ENCODE data around the gene MUC7. TPM values are rescaled to one million over a fixed set of nuclear protein-coding genes. Genes with fewer than 3 reads are reported as not detected.
"Not testable (repeated sequence)": the region's sequence is repeated elsewhere in the genome, so short reads cannot be mapped to it uniquely, and the experiment has no call there.

The MUC7 gene
- polyA plus RNA-seq (2012; ENCODE audit: insufficient read depth, insufficient read length): not detected

GRCh38 chr4:70471897-70472296 lies at the start of gene MUC7:
MUC7 (plus strand) TSS chr4:70472197; CDS start chr4:70474022, 1,825 bp downstream.
- DNase-seq (ENCODE audit: low read depth, low spot score): no peak
- no peak within 1 kb of the TSS for H3K4me3 ChIP-seq (ENCODE audit: low read length)

GRCh38 chr4:70425306-70425705 lies 46.7 kb upstream of the MUC7 start:
- no peak for DNase-seq (ENCODE audit: low read depth, low spot score)
- H3K4me3 ChIP-seq (ENCODE audit: low read length): no peak overlapping the region

- DNase-seq (ENCODE audit: low read depth, low spot score): no peak
- no peak overlapping the region for H3K4me3 ChIP-seq (ENCODE audit: low read length)
These were observed 45.2 kb upstream of the MUC7 start for GRCh38 chr4:70426789-70427188.

- no peak overlapping the region for H3K4me3 ChIP-seq (ENCODE audit: low read length)
- DNase-seq (ENCODE audit: low read depth, low spot score): no peak
These were observed 34.8 kb upstream of the MUC7 start for GRCh38 chr4:70437197-70437596.

GRCh38 chr4:70442474-70442873 lies 29.5 kb upstream of the MUC7 start:
- H3K4me3 ChIP-seq (ENCODE audit: low read length): no peak overlapping the region
- DNase-seq (ENCODE audit: low read depth, low spot score): no peak

- DNase-seq (ENCODE audit: low read depth, low spot score): no peak
- H3K4me3 ChIP-seq (ENCODE audit: low read length): no peak overlapping the region
These were observed 28.7 kb upstream of the MUC7 start for GRCh38 chr4:70443329-70443728.

GRCh38 chr4:70449220-70449619 lies 22.8 kb upstream of the MUC7 start:
- no peak overlapping the region for H3K4me3 ChIP-seq (ENCODE audit: low read length)
- no peak for DNase-seq (ENCODE audit: low read depth, low spot score)

GRCh38 chr4:70452946-70453345 lies 19.1 kb upstream of the MUC7 start:
- no peak for DNase-seq (ENCODE audit: low read depth, low spot score)
- no peak overlapping the region for H3K4me3 ChIP-seq (ENCODE audit: low read length)

- no peak overlapping the region for H3K4me3 ChIP-seq (ENCODE audit: low read length)
- no peak for DNase-seq (ENCODE audit: low read depth, low spot score)
These were observed 8.7 kb upstream of the MUC7 start for GRCh38 chr4:70463335-70463734.

GRCh38 chr4:70473679-70474078 lies 1.7 kb downstream of the MUC7 start:
- no peak overlapping the region for H3K4me3 ChIP-seq (ENCODE audit: low read length)
- no peak for DNase-seq (ENCODE audit: low read depth, low spot score)

- DNase-seq (ENCODE audit: low read depth, low spot score): no peak
- no peak overlapping the region for H3K4me3 ChIP-seq (ENCODE audit: low read length)
These were observed 16.8 kb downstream of the MUC7 start for GRCh38 chr4:70488748-70489147.

GRCh38 chr4:70496231-70496630 lies 24.2 kb downstream of the MUC7 start:
- no peak overlapping the region for H3K4me3 ChIP-seq (ENCODE audit: low read length)
- no peak for DNase-seq (ENCODE audit: low read depth, low spot score)

- not testable (repeated sequence) for H3K4me3 ChIP-seq (ENCODE audit: low read length); DNase-seq (ENCODE audit: low read depth, low spot score)
These were observed 29.8 kb downstream of the MUC7 start for GRCh38 chr4:70501838-70502237.

GRCh38 chr4:70504733-70505132 lies 32.7 kb downstream of the MUC7 start:
- H3K4me3 ChIP-seq (ENCODE audit: low read length): no peak overlapping the region
- no peak for DNase-seq (ENCODE audit: low read depth, low spot score)

- peak; percentile 34 for DNase-seq (ENCODE audit: low read depth, low spot score)
- no peak overlapping the region for H3K4me3 ChIP-seq (ENCODE audit: low read length)
These were observed 33.3 kb downstream of the MUC7 start for GRCh38 chr4:70505151-70505748.

GRCh38 chr4:70508801-70509200 lies 36.8 kb downstream of the MUC7 start:
- DNase-seq (ENCODE audit: low read depth, low spot score): no peak
- no peak overlapping the region for H3K4me3 ChIP-seq (ENCODE audit: low read length)

- H3K4me3 ChIP-seq (ENCODE audit: low read length): no peak overlapping the region
- DNase-seq (ENCODE audit: low read depth, low spot score): no peak
These were observed 39.4 kb downstream of the MUC7 start for GRCh38 chr4:70511365-70511764.

- H3K4me3 ChIP-seq (ENCODE audit: low read length): no peak overlapping the region
- DNase-seq (ENCODE audit: low read depth, low spot score): no peak
These were observed 43.6 kb downstream of the MUC7 start for GRCh38 chr4:70515367-70516250.

GRCh38 chr4:70518269-70518668 lies 46.3 kb downstream of the MUC7 start, which contains the start of gene AMTN:
AMTN (plus strand) TSS chr4:70518569; CDS start chr4:70518778, 209 bp downstream.
- no peak within 1 kb of the TSS for H3K4me3 ChIP-seq (ENCODE audit: low read length)
- no peak for DNase-seq (ENCODE audit: low read depth, low spot score)

GRCh38 chr4:70518716-70519115 lies 46.7 kb downstream of the MUC7 start:
- no peak overlapping the region for H3K4me3 ChIP-seq (ENCODE audit: low read length)
- DNase-seq (ENCODE audit: low read depth, low spot score): no peak

All from Jurkat, Clone E6-1 (cell line).